G401.6 (cell line): Measurements from ENCODE around the gene GUK1.

Experiments used
- FAIRE-seq: peaks from 2 replicates; lab custom pipeline; 2012; peaks lifted over from hg19 to GRCh38; lab: Jason Lieb, UNC

The GUK1 gene

GRCh38 chr1:228150461-228151179 is 10.5 kb downstream of the GUK1 start:
- no peak for FAIRE-seq

DNA sequence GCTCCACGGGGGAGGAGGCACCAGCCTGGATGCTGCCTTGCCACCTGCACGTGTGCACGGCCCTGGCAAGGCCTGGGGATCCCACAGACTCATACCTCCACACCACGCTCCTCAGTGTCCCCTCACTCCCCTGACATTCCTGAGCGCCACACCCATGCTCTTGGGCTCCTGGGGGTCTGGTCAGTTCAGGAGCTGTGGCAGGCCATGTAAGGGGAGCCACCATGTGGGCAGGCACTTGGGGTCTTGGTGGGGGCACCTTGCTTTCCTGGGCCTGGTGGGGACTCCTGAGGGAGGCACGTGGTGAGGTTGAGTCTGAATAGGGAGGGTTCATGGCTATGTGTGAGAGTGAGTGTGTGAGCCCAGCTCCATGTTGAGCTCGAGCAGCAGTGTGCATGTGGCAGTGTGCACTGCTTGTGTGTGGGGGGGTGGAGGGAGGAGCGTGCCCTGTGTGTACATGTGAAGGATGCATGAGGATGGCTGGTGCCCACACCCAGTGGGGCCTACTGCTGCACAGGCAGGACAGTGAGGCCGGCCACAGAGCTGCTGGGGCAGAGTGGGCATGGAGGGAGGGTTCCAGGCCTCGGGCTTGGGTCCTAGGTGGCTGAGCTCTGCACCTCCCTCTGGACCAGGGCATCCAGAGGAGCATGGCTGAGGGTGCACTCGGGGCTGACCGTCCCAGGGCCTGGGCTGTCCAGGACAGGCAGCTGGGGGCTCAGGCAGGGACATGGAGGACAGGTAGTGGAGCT is 11.3 kb downstream of the GUK1 start:
- FAIRE-seq = no peak

- no peak for FAIRE-seq
Measured at GRCh38 chr1:228152097-228152917, 12.2 kb downstream of the GUK1 start.

GRCh38 chr1:228152918-228153258 is 12.8 kb downstream of the GUK1 start:
- FAIRE-seq = no peak

- no peak for FAIRE-seq
Measured at GRCh38 chr1:228154021-228154669, 14.1 kb downstream of the GUK1 start.

GRCh38 chr1:228154670-228155571 is 14.8 kb downstream of the GUK1 start:
- no peak for FAIRE-seq

GRCh38 chr1:228155596-228156514 is 15.8 kb downstream of the GUK1 start:
- FAIRE-seq = no peak

DNA sequence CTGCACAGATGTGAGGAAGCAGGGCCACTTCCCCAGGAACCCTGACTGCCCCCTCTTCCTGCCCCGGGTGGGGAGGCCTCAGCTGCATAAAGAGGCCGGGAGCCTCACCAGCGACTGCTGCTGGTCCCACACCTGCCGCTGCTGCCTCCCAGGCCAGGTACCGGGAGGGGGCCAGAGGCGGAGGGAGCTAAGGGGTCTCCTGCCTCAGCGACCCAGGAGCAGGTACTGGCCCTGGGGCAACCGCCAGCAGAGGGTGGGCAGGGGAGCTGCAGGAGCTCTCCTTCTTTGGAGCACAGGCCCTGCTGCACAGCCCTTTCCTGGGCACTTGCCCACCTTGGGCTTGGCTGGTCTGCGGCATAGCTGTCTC is 16.4 kb downstream of the GUK1 start:
- FAIRE-seq = no peak

DNA sequence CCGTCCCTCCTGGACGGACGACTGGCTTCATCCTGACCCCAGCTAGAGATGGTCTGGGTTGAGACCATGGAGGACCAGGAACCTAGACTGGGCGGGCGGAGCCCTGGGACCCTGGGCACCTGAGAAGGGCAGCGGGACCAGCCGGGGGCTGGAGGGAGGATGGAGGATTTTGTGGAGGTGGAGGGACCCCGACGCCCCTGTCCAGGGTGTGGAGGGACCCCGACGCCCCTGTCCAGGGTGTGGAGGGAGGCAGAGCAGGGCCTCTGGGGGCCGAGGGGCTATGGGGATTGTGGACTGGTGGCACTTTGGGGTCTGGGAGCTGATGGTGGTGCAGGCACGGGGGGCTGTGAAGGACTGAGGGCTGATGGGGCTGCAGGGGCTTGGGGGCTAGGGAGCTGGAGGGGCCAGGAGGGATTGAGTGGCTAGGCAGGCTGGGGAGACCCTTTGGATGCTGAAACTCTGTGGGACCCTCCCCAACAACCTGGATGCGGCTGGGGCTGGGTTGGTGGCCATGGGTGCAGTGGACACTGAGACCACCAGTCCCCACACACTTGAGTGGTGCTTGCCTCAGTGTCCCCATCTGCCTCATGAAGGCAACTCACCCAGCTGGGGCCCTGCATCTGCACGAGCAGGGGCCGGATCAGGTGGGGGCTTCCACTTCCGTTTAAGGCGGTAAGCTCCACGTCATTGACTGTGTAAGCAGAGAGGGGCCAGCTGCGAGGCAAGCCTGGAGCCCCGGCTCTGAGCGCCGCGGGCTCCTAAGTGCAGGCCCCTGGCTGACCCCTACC is 17.1 kb downstream of the GUK1 start:
- no peak for FAIRE-seq

DNA sequence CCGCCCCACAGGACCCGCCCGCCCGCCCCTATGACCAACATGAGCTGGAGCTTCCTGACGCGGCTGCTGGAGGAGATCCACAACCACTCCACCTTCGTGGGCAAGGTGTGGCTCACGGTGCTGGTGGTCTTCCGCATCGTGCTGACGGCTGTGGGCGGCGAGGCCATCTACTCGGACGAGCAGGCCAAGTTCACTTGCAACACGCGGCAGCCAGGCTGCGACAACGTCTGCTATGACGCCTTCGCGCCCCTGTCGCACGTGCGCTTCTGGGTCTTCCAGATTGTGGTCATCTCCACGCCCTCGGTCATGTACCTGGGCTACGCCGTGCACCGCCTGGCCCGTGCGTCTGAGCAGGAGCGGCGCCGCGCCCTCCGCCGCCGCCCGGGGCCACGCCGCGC is 17.6 kb downstream of the GUK1 start:
- no peak for FAIRE-seq

DNA sequence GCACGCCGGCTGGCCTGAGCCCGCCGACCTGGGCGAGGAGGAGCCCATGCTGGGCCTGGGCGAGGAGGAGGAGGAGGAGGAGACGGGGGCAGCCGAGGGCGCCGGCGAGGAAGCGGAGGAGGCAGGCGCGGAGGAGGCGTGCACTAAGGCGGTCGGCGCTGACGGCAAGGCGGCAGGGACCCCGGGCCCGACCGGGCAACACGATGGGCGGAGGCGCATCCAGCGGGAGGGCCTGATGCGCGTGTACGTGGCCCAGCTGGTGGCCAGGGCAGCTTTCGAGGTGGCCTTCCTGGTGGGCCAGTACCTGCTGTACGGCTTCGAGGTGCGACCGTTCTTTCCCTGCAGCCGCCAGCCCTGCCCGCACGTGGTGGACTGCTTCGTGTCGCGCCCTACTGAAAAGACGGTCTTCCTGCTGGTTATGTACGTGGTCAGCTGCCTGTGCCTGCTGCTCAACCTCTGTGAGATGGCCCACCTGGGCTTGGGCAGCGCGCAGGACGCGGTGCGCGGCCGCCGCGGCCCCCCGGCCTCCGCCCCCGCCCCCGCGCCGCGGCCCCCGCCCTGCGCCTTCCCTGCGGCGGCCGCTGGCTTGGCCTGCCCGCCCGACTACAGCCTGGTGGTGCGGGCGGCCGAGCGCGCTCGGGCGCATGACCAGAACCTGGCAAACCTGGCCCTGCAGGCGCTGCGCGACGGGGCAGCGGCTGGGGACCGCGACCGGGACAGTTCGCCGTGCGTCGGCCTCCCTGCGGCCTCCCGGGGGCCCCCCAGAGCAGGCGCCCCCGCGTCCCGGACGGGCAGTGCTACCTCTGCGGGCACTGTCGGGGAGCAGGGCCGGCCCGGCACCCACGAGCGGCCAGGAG is 18.3 kb downstream of the GUK1 start:
- FAIRE-seq = no peak

DNA sequence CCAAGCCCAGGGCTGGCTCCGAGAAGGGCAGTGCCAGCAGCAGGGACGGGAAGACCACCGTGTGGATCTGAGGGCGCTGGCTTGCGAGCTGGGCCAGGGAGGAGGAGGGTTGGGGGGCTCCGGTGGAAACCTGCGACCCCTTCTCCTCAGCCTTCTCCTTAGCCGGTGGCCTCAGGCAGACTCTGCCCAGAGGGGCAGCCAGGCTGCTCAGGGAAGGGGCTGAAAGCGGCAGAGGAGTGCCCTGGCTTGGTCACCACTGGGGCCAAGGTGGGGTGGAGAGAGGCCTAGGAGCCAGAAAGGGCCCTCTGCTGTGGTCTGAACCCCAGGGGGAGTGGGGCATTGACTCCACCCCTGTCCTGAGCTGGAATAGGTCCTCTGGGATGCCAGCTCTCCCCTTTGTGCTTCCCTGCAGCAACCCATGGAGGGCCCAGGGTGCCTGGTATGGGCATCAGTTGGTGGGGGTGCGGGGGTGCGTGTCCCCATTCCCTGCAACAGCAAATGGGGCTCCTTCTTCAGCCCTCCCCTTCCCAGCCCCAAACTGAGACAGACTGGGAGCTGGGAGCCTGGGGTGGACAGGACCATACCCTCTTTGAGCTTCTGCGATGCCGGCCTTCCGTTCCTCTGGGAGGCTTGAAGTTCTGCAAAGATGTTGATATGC is 19.1 kb downstream of the GUK1 start:
- no peak for FAIRE-seq

DNA sequence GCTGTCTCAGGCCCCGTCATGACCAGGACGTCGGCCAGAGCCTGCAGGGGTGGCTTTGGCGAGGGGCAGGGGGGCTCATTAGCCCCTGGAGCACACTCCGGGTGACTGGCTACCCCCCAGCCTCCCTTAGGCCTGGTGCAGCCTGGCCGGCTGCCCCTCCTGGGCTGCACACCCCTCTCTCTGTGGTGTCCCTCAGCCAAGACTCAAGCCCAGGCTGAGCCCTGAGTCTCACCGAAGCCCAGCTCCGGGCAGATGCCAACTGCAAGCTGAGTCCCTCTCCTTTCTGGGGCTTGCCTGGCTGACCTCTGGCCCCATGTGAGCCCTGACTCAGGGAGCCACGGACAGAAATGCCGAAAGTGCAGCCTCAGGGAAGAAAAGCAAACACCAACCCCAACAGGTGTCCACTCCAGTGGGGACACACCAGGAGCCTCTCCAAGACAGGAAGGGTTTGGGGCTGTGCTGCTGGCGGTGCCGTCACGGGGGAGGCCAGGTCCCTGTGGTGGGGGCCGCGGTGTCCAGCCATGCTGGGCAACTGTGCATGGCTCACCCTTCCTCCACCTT is 20.2 kb downstream of the GUK1 start:
- no peak for FAIRE-seq

GRCh38 chr1:228161362-228161761 is 21.3 kb downstream of the GUK1 start:
- no peak for FAIRE-seq

- FAIRE-seq = no peak
Measured at GRCh38 chr1:228161866-228162265, 21.8 kb downstream of the GUK1 start.

DNA sequence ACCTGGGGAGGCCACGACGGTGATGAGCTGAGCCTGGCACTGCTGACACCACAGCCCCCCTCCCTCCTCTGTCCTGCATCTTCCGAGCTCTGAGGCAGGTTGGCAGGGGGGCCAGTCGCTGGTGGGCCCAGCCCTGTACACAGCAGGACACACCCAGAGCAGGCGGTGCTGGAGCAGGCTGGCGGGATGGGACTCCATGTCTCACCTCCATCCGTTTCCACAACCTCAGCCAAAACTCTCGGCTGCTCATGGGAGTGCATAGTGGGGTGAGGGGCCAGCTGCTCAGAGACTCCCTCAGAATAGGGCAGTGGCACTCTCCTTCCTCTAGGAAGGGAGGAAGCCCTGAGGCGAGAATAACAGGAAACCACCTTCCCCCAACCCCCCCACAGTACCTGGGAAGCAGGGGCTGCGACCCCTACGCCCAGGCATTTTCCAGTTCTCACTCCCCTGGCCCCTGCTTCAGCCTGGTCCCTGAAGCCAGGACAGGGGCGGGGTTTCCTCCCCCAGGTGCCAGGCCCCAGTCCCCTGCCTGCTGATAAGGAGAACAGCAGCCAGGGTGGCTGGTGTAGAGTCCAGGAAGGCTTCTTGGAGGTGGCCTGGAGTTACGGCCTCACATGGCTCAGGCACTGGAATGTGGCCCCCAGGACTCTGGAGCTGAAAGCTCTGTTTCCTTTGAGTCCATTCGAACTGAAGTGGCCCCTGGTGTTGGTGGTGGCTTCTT is 22.4 kb downstream of the GUK1 start:
- no peak for FAIRE-seq
